ENCODE results near the gene RASSF5.
"Not testable (repeated sequence)": the region's sequence is repeated elsewhere in the genome, so short reads cannot be mapped to it uniquely, and the experiment has no call there.

Gene RASSF5

DNA sequence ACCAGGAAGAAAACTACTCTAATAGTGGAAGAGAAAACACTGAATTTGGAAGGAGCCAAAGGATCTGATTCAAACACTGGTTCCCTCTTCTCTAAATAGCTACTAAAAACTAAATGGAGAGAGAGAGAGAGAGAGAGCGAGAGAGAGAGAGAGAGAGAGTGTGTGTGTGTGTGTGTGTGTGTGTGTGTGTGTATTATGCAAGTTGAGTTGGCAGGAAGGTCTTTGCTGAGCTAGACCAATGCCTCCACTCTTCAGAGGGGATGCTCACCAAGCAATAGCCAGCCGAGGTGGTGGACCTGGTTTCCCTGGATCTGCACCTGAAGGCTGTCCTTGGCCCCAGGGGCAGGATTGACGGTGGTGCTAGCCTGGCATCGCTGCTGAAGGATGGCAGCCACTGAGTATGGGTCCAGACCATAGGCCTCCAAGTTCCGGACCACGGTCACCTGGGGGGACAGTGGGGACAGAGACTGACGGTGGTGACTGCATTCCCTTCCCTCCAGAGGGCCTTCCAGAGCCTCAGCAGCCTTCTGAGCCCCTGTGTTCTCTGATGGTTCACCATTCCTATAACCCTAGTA lies 86.1 kb downstream of the RASSF5 start:
- no peak for DNase-seq

GRCh38 chr1:206595581-206596318 lies 88.4 kb downstream of the RASSF5 start:
- DNase-seq = no peak

- DNase-seq = no peak
These were observed 89.0 kb downstream of the RASSF5 start for GRCh38 chr1:206596319-206596666.

- no peak for DNase-seq
These were observed 93.2 kb downstream of the RASSF5 start for GRCh38 chr1:206600527-206600926.

DNA sequence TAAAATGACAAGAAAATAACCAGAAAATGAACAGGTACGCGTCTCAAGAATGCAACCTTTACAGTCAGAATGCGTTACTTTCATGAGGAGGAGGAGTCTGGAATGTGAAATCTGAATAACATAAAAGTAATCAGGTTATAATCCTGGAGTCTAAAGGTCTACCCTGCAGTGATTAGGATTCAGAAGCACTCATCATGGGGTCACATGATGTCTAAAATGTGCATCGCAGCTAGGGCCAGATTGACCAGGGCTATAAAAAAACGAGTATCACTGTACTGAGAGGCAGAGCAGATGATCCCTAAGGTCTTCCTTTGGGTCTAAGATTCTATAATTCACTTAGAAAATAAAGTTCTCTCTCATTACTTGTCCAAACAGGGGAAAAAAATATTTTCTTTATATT lies 97.5 kb downstream of the RASSF5 start:
- DNase-seq = no peak

DNA sequence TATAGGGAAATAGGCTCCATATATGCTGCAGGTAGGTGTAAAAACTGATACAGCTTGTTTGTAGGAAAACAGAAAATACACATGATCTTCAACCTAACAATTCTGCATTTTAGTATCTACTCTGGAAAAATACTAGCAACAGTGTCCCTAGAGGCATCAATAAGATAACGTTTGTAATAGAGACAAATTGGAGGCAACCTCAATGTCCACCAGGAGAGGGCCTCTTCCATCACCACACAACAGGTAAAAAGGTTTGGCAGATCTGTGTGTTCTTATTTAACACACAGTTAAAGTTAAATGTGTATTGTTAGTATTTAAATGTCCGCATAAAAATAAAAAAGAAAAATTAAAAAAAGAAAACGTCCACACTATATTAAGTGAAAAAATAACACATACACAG lies 99.5 kb downstream of the RASSF5 start:
- DNase-seq = no peak

DNA sequence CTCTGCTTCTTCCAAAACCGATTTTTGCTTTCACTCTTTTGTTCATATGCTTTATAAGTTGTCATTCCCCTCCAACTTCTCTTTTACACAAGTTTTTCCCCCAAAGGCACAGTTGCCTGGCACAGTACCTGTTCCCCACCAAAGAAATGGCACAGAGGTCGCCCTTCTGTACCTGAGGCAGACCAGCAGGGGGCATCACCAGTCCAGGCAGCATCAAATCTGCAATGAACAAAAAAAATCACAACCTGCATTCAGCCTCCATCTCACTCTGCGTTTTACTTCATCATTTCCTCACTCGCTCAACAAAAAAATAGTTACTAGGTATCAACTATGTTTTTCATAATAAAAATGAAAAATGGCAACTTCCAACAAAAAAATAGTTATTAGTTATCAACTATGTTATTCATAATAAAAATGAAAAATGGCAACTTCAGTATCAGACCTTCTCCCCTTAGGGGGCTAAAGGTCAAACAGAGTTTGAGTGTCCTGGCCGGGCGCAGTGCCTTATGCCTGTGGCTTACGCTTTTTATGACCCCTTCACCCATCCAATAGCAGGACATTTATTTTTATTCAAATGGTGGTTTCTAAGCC lies 100.9 kb downstream of the RASSF5 start:
- DNase-seq = no peak

GRCh38 chr1:206609229-206609991 lies 102.1 kb downstream of the RASSF5 start:
- DNase-seq = no peak

- peak; percentile 98 for DNase-seq
These were observed 105.0 kb downstream of the RASSF5 start, which contains the start of gene EIF2D for GRCh38 chr1:206612129-206612876. Gene EIF2D, minus strand, starts transcription at chr1:206612465. Its CDS starts 123 bp downstream, at chr1:206612342.

DNA sequence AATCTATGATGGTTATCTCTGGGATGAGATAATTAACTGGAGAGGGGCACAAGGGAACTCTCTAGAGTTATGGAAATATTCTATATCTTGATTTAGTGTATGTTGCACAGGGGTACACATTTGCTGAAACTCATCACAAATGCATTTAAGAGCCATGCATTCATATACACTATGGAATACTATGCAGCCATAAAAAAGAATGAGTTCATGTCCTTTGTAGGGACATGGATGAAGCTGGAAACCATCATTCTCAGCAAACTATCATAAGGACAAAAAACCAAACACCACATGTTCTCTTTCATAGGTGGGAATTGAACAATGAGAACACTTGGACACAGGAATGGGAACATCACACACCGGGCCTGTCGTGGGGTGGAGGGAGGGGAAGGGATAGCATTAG lies 119.1 kb downstream of the RASSF5 start:
- not testable (repeated sequence) for DNase-seq

GRCh38 chr1:206628916-206629315 lies 121.6 kb downstream of the RASSF5 start:
- DNase-seq = no peak

- no peak for DNase-seq
These were observed 123.8 kb downstream of the RASSF5 start for GRCh38 chr1:206631085-206631509.

DNA sequence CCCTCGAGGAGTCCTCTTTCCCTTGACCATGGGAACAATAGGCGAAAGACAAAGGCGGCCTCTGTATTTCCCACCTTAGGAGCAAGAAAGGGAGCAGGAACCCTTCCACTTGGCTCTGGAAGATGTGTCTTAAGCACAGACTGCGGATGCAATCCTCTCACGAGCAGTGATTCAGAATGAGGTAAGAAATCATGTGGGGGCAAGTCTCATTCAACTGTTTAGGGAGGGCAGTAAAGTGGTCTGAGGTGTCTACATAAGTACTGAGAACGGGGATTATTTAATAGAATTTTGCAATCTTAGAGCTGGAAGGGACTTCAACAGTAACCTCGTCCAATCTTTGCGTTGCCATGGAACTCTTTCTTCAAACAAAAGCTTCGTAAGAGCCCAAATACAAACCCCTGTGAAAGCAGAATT lies 126.4 kb downstream of the RASSF5 start:
- DNase-seq = no peak

- peak; percentile 88 for DNase-seq
These were observed 127.2 kb downstream of the RASSF5 start for GRCh38 chr1:206634365-206635079.

- peak; percentile 89 for DNase-seq
These were observed 128.0 kb downstream of the RASSF5 start, which contains the start of gene DYRK3 for GRCh38 chr1:206635080-206635977. Gene DYRK3, plus strand, starts transcription at chr1:206635536. Its CDS starts 168 bp downstream, at chr1:206635704.

- DNase-seq = no peak
These were observed 128.6 kb downstream of the RASSF5 start for GRCh38 chr1:206635978-206636345.

GRCh38 chr1:206636671-206637070 lies 129.3 kb downstream of the RASSF5 start:
- no peak for DNase-seq

- DNase-seq = no peak
These were observed 130.3 kb downstream of the RASSF5 start for GRCh38 chr1:206637605-206638004.

Measured in midbrain (tissue), 1 donor.